Measurements from ENCODE around the gene COL28A1.

GRCh38 chr7:7521259-7521658 lies 14.4 kb downstream of the COL28A1 start:
- TF ChIP-seq CTCF (IDR thresholded peaks at IDR 0.05; ENCODE audit: low read length), result no peak; the same call in 1 of the 2 replicates
- no peak for TF ChIP-seq EZH2 (IDR thresholded peaks at IDR 0.05; ENCODE audit: borderline replicate concordance, low read length)

Data from OCI-LY1 (cell line).